HG03521 (cell line): Measurements from ENCODE around the gene ABCA1.
"Not testable (repeated sequence)": the region's sequence is repeated elsewhere in the genome, so short reads cannot be mapped to it uniquely, and the experiment has no call there.

ENCODE experiments used
- ATAC-seq: cut with Tn5 transposase; IDR thresholded peaks from one replicate; pipeline ENCODE4 v1.9.1; 2021; ENCODE audit warnings: mild to moderate bottlenecking, moderate library complexity; ENCODE audit not compliant: unreplicated experiment

Gene ABCA1

GRCh38 chr9:104927912-104928740 is at the start of gene ABCA1:
ABCA1 (minus strand) TSS chr9:104928155; CDS start chr9:104903679, 24,476 bp downstream.
- peak; percentile 39 for ATAC-seq

- ATAC-seq: no peak
These were observed 49.6 kb upstream of the ABCA1 start for GRCh38 chr9:104977580-104977979.

GRCh38 chr9:104977168-104977567 is 49.2 kb upstream of the ABCA1 start:
- no peak for ATAC-seq

DNA sequence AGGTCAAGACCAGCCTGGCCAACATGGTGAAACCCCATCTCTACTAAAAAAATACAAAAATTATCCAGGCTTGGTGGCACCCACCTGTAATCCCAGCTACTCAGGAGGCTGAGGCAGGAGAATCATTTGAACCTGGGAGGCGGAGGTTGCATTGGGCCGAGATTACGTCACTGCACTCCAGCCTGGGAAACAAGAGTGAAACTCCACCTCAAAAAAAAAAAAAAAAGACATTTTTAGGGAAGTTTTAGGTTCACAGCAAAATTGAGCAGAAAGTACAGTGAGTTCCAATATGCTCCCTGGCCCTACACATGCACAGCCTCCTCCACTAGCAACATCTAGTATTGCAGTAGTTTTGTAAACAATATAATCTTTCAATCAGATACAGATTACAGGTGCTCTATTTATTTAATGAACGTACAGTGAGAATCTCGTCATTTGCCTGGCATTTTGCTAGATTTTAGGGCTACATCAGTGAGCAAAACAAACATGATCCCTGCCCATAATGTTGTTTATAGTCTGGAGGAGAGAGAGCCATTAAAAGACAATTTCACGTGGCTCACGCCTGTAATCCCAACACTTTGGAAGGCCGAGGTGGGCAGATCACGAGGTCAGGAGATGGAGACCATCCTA is 48.1 kb upstream of the ABCA1 start:
- not testable (repeated sequence) for ATAC-seq

- ATAC-seq: no peak
These were observed 46.4 kb upstream of the ABCA1 start for GRCh38 chr9:104974053-104974962.

DNA sequence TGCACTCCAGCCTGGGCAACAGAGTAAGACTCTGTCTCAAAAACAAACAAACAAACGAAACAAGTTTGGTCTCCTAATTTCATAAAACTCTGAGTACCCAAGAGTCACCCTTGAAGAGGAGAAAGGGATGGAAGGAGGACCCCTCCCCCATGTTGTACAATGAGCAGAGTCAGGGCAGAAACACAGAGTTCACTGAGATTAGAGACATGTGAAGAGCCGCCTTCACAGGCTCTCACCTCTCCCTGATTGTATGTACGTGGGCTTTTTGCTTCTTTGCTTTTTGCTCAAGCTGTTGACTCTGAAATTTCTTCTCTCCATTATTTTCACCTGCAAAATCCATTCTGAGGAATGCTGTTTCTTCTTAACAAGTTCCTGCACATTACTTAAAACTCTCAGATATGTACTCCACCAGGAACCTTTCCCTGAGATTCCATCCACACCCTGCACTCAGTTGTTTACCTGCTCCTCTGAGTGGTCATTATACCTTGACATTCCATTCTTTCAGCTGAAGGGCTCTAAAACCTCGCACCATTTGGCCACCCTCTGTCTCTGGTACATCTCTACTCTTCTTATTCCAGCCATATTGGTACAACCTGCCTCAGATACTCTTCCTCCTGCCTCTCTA is 44.4 kb upstream of the ABCA1 start:
- no peak for ATAC-seq

- no peak for ATAC-seq
These were observed 43.6 kb upstream of the ABCA1 start for GRCh38 chr9:104971511-104971910.

DNA sequence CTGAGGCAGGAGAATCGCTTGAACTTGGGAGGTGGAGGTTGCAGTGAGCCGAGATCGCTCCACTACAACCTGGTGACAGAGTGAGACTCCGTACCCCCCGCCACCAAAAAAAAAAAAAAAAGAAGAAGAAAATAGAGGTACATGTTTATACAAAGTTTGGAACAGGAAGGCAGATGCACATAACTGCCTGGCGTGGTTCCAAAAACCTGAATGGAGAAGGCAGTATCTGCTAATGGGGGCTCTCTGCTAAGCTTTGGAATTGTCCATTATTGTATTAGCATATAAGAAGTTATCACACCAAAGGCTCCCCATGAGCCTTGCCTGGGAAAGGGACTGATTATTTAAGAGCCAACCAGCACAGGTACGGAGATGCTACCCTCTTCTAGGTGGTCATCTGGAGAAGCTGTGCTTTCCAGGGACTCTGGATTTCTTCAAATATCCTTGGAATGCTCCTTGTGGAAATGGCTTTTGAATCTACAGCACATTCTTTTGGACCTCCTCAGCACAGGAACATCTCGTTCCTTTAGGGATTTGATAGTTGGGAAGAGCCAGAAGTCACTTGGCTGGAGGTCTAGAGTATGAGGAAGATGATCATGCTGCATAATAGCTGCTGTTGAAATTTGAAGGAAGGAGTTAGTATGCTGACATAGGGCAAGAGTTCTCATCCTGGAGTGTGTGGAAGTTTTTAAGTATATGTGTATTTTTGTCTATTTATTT is 42.5 kb upstream of the ABCA1 start:
- no peak for ATAC-seq

DNA sequence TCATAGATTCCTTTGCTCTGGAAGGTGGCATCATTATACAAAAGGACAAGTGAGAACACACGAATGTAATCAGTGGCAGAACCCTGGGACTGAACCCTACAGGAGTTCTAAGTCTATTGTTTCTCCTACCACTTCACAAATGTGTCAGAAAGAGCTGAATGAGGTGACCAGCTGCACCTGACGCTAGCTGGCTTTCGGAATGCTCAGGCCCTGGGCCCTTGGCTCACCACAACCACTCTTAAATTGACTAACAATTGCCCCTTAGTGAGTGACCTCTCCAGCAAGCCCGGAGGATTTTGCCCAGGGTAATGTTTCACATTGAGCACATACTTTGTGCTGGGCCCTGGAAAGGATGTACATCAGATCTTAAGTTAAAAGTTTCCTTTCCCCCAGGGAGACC is 41.2 kb upstream of the ABCA1 start:
- no peak for ATAC-seq

GRCh38 chr9:104968025-104968982 is 40.3 kb upstream of the ABCA1 start:
- ATAC-seq: peak; percentile 99

- no peak for ATAC-seq
These were observed 35.1 kb upstream of the ABCA1 start for GRCh38 chr9:104963076-104963475.

GRCh38 chr9:104961701-104962359 is 33.9 kb upstream of the ABCA1 start:
- no peak for ATAC-seq

- no peak for ATAC-seq
These were observed 33.3 kb upstream of the ABCA1 start for GRCh38 chr9:104961238-104961637.

DNA sequence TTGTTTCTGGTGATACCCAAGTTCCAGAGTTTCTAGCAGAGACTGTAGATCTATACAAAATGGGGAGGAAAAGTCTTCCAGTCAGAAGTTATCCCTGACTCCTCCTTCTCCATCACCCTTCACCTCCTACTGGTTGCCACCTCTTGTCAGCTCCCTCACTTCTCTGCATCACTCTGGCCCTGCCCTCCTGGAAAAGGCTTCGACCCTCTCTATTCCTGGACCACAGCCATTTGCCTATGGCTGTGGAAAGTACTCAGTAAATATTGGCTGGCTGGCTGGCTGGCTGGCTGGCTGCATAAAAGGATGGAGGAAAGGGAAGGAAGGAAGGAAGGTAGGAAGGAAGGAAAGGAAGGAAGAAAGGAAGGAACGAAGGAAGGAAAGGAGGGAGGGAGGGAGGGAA is 32.7 kb upstream of the ABCA1 start:
- ATAC-seq: no peak

DNA sequence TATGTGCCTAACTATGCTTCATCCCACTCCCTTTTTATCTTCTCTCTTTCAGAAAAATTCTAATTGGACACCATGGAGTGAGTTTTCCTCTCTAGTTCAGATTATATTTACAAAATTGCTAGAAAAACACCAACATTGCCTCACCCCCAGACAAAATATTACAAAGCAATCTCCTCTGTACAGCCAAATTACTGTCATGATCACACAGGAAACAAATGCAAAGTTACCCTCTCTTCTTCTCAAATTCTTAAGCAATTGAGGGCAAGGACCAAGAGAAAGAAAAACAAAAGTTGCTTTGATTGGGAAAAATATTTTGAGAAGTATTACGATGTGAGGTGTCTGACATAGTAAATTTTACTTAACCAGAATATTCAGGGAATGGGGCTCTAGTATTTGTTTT is 30.8 kb upstream of the ABCA1 start:
- ATAC-seq: no peak

DNA sequence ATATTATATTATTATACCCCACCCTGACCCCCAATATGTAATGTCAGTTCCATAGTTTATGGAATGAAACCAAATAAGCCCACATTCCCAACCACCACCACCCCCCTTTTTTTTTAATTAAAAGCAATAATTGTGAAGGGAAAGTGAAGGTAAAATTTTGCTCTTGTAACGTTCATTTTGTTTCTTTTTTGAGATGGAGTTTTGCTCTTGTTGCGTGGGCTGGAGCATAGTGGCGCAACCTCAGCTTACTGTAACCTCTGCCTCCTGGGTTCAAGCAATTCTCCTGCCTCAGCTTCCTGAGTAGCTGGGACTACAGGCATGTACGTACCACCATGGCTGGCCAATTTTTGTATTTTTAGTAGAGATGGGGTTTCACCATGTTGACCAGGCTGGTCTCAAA is 30.1 kb upstream of the ABCA1 start:
- ATAC-seq: not testable (repeated sequence)

- ATAC-seq: no peak
These were observed 23.5 kb upstream of the ABCA1 start for GRCh38 chr9:104951487-104951886.

DNA sequence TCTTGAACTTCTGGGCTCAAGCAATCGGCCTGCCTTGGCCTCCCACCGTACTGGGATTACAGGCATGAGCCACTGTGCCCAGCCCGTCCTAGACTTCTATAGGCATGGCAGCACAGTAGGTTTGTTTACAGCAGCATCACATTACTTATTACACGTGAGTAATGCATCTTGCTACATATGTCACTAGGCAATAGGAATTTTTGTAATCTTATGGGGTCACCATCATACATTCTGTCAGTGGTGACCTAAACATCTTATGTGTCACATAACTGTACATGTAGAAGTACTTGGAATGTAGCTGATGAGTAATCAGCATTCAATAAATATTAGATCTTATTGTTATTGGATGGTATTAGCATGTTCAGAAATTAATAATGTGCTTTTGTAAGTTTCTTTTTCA is 22.9 kb upstream of the ABCA1 start:
- ATAC-seq: no peak

GRCh38 chr9:104948277-104948676 is 20.3 kb upstream of the ABCA1 start:
- no peak for ATAC-seq
